Stimulated activated CD4-positive, alpha-beta T cell treated with anti-CD3 and anti-CD28 coated beads, Interleukin-12 subunit alpha, Interleukin-12 subunit beta, amount 100 ng/mL, for 48 hours (primary cell): Measurements from ENCODE around the gene PTCD2.
"Not testable (repeated sequence)": the region's sequence is repeated elsewhere in the genome, so short reads cannot be mapped to it uniquely, and the experiment has no call there.

Experiments
- DNase-seq, 3 donors: peaks; one replicate each; pipeline ENCODE4 v3.0.0-alpha.2; 2020; ENCODE audit warnings: low read depth in 2 of 3, low spot score in 1 of 3

Gene PTCD2

GRCh38 chr5:72377910-72378638 is 57.9 kb downstream of the PTCD2 start:
- no peak for DNase-seq

DNA sequence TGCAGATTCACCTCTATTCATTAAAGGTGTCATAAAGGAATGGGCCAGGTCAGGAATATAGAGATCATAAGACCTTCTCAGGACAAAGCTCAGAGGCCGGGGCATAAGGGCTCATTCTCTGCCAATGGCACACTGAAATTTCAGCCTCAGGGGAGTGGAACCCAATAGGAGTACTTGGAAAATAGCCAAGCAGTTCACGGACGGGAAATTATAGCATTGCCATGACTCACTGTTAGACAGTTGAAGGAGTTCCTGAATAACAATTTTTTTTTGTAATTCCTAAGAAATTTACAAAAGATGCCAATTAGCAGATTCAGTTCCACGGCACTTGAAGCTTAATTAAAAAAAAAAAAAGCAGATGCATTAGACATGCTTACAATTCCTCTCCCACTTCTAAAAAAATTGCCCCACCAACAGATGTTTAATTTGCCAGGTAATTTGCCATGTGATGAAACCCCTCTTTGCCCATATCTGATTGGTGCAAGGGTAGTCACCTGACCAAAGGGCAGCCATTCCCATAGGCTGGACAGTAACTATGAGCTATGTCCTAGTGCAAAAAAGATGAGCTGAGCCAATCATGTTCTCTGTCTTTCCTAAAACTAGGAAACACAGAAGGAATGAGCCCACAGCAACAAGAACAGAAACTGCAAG is 58.6 kb downstream of the PTCD2 start:
- no peak for DNase-seq

DNA sequence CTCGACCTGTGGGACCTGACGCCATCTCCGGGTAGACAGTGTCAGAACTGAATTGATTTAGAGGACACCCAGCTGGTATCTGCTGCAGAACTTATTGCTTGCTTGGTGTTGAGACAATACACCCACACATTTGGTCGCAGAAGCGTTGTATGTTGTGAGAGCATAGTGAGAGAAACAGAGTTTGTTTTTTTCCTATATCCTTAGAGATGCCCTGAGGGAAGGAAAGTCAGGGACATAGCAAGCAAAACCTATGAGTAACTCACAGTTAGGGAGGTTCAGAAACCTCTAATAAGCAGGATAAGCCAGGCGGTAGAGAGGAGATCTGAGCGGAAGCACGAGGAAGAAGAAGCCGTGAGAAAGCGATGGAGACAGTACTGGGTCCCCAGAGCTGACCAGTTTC is 59.8 kb downstream of the PTCD2 start:
- no peak for DNase-seq

- no peak for DNase-seq
Observed at GRCh38 chr5:72380492-72381274, 60.5 kb downstream of the PTCD2 start.

DNA sequence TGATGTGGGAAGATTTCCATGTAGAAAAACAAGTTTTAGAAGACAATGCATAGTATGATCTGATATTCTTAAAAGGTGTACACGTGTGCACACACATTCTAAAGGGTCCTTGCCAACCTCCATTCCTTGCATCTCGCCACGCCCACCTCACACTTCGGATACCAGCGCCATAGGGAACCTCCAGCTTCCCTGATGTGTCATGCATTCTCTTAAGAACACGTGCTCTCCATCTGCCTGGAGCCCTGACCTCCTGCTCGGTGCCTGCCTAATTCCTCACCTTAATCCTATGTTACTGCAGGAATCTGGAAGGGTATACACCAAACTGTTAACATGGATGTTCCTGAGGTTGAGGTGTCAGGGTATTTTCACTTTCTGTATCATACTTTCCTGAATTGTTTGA is 63.1 kb downstream of the PTCD2 start:
- DNase-seq: no peak

GRCh38 chr5:72383726-72384125 is 63.6 kb downstream of the PTCD2 start:
- no peak for DNase-seq

DNA sequence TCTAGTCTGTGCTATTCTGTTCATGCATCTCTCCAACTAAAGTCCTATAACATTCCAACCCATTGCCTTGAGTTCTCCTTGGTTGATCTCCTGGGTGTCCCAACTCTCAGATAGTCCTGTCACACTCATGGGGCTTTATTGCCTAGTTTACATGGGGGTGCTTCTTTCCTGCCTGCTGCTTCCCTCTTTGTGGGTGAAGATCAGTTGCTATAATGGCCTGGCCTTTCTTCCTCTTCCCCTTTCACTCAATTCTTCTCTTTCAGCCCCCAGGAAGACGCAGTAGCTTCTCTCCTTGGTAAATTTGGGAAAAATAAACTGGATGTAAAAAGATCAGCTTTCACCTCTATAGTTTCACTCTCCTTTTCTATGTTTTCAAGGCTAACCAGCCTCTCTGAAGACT is 66.5 kb downstream of the PTCD2 start:
- DNase-seq: no peak

DNA sequence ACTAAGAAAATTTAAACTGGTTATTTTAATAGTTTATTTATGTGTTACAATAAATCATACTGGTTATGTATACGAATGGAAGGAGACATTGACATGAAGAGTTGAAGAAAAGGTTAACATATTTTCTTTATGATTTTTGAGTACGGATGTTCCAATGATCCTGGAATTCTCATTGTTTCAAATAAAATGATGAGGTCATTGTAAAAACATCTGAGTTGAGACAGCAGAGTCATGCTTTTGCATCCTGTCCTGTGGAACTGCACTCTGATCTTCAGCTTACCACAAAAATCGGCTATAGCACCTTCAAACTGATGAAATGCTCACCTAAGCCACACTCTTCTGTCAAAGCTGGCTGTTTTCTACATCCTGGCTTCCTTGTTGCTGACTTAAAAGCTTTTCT is 67.8 kb downstream of the PTCD2 start:
- no peak for DNase-seq

DNA sequence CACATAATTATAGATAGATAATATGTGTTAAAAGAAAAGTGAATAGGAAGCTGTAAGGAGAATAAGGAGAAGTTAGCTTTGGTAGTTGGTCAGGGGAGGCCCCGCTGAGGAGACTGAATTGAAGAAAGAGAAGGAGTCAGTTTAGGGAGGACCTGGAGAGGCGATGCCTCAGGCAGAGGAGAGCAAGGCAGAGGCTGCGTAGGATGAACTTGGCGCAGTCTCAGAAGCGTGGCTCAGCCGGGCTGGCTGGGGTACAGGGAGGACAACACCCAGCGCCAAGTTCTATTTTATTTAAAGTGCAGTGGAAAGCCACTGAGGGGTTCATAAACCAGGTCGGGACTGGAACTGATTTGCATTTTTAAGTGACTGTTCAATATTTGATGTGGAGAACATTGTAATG is 68.5 kb downstream of the PTCD2 start:
- no peak for DNase-seq

DNA sequence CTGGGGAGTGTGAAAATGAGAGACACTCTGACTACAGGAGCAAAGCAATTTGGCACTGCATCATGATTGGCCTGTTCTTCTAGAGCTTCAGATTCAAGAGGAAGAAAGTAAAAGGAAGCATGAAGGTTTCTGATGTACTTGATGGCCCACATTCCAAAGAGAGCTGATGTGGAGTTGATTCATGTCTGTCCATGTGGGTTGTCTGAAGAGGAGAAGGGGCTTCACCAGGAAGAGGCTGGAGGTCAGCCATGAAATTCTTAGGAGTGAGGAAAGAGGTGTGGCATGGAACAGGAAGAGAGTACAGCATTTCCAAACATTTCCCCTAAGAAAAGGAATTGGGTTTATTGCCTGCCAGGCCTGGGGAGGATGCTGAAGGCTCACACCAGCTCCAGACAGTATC is 70.7 kb downstream of the PTCD2 start:
- no peak for DNase-seq

GRCh38 chr5:72392326-72392733 is 72.2 kb downstream of the PTCD2 start:
- DNase-seq: no peak

DNA sequence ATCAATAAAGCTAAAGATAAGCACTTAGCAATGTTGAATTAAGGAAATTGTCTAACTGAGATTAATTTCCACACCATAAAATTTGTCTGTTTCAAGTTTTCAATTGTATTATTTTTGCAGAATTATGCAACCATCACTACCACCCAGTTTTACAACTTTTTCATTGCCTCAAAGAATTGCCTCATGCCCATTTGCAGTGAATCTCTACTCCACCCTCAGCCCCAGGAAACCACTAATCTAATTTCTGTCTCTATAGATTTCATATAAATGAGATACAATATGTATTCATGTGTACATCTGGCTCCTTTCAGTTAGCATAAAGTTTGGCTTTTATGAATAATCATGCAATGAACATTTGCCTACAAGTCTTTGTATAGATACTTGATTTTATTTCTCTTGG is 72.9 kb downstream of the PTCD2 start:
- no peak for DNase-seq

DNA sequence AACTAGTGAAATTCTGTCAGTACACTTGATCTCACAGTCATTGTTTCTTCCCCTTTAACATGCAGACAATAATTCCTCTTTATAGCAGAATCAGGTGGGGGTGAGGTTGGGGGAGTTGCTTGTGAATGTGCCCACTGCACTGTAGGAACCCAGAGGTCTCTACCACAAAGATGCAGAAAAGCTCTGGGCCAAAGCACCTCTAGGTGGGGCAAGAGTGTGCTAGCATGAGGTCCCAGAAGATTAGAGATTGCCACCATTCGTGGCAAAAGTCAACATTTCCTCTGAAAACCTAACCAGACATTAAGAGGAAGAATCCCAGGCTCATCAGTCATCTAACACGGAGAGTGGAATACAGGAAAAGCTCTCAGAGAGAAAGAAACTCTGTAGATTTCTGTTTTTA is 74.5 kb downstream of the PTCD2 start:
- no peak for DNase-seq

DNA sequence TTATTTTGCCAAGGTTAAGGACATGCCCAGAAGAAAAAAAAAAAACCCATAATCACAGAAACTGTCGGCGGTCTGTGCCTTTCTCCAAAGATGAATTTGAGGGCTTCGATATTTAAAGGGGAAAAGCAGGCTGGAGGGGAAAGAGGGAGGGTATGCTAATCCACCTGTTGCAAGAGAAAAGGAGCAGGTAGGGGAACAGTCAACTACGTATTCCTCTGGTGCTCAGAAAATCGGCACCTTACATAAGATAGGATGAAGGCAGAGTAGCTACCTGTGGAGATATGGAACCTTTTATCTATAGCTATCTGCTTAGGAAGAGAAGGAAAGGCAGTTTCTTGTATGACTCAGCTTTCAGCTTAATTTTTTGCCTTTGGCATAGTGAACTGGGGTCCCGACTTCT is 77.7 kb downstream of the PTCD2 start:
- no peak for DNase-seq

DNA sequence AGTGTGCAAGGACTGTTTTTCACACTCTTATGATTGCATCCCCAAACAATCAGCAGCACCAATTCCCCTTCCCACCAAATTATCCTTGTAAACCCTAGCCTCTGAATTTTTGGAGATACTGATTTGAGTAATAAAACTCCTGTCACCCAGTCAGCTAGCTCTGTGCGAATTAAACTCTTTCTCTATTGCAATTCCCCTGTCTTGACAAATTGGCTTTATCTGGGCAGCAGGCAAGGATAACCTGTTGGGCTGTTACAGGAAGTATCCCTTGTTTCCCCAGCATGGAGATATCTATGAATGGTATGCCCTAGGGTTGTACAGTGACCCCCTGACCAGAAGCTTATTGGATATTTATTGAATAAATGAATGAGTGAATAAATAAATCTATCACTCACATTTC is 80.8 kb downstream of the PTCD2 start:
- no peak for DNase-seq

GRCh38 chr5:72402381-72402890 is 82.3 kb downstream of the PTCD2 start:
- DNase-seq: no peak

DNA sequence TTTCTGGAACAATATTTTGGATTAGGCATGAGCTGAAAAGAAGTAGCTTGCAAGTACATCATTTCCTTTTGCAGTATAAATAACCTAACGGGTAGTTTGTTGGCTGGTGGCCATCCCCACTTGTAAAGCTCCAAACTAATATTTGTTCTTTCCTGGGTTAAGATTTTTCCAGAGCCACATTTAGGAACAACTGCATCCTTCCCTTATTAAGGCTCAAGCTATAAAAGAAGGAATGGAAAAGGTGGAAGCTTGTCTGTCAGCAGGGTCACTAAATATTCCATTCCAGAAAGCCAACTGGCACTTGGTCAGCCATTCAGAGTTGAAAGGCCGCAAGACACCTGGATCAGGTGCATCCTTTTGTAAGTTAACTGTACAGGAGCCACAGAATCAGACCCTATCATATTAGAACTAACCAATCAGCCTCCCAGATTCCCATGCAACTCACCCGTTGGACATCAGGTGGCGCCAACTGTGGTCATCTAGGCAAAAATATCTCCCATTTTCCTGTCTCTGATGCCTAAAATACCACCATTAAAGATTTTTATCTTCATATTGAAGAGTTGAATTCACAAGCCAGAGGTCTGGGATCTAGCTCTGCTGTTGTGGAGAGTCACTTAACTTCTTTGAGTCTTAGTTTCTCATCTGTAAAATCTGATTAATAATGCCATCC is 82.9 kb downstream of the PTCD2 start:
- no peak for DNase-seq

DNA sequence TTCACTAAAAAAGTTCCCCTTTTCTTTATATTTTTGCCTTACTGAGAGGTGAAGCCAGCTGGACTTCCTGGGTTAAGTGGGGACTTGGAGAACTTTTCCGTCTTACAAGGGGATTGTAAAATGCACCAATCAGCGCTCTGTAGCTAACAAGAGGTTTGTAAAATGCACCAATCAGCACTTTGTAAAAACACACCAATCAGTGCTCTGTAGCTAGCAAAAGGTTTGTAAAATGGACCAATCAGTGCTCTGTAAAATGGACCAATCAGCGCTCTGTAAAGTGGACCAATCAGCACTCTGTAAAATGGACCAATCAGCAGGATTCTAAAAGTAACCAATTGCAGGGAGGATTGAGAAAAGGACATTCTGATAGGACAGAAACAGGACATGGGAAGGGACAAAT is 84.6 kb downstream of the PTCD2 start:
- not testable (repeated sequence) for DNase-seq

DNA sequence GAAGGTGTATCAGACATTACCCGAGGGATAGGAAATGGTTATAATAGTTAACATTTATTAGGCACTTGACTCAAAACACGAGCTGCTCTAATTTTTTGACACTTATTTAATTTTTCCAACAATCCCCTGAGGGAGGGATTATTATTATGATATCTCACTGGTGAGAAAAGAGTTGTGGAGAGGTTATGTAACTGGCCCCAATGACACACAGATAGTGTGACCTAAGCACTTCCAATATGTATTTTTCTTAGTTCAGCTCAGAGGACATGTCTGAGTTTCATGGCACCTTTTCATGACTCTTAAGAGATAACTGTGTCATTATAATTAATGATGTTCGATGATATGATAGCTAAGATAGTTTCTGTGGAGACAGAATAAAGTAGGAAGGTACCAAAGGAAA is 86.9 kb downstream of the PTCD2 start:
- no peak for DNase-seq

DNA sequence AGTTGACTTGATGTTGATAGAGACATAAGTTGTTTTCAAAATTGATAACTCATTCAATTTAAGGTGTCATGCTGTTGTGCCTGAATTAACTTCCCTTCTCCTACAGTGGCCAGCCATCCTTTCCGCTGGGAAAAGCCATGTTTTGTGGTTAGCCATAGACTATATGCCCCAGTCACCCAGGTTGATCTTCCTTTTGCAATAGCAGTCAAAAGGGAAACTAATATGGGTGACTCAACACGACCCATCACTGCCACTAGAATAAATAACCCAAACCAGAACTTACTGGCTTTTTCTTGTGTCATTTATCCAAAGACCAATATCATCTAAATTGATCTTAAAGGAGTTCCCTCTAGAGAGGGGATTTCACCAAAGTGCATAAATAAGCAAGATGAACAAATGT is 87.4 kb downstream of the PTCD2 start:
- DNase-seq: no peak

DNA sequence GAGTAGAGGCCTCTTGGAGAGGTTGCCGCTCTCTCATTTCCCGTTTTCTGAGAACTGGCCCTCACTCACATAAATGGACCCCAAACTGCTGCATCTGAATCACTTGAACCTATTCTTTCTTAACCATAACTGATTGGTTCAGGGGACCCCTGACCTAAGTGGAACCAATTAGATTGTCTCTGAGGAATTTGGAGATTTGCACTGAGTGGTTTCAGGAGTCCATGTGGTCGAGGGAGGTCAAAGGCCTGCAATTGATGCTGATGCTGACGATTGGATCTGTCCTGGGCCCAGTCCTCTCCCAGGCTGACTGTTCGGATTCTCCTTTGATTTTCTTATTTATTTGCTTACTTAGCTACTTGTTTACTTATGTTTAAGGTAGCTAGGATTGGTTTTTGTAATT is 88.0 kb downstream of the PTCD2 start:
- no peak for DNase-seq

DNA sequence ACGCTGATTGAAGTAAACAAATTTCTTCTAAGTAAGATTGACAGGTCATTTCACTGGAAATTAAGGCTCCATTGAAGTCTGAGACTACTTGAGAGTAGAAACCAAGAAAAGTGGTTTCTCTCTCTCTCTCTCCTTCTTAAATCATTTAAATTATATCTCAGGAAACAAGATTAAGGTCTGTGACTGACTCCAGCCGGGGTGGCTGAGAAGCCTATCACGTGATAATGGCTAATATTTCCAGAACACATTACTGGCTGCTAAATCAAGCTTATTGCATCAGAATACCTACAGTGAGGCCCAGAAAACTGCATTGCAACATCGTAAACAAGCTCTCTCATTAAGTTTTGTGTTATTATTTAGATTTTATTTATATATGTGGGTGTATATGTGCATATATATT is 88.4 kb downstream of the PTCD2 start:
- no peak for DNase-seq
